HL-60/S4 treated with retinoic acid at 250 ng/mL for 4 days and 3 days (cell line): ENCODE results near the gene RNF182.
"Not testable (repeated sequence)": the region's sequence is repeated elsewhere in the genome, so short reads cannot be mapped to it uniquely, and the experiment has no call there.

Experiments
- in situ Hi-C: fragments of 300-500 bp; cut with MboI; formaldehyde crosslinking; loops from 2 replicates; pipeline ENCODE4 v1.7.0; 2022; ENCODE audit warnings: low sequenced_read_pairs

The RNF182 gene

DNA sequence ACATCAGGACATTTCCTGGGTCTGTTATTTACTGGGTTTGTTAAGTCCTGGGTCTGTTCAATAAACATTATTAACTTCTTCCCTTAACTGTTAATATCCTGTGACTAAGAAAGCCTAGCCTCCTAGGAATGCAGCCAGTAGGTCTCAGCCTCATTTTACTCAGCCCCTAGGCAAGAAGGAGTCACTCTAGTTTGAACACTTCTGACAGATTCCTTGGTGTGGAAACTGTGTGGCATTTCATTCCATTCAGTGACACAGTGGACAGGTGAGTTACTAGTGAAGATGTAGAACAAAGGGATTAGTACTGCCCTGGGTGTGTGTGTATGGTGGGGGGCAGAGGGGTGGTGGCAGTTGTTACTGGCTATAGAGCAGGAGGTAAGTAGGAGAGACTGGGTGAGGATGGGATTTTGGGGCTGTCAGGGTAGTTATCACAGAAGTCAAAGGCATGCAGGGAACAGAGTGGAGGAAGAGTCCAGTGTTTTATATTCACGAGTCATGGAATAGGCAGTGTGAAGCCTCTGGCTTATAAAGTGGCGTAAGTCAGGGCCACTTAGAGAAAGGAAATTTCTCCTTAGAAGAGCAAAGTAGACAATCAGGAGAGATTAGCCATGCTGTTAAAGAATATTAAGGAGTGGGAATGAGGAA lies 28.4 kb downstream of the RNF182 start:
- in situ Hi-C loops, result no loop called here

GRCh38 chr6:13965582-13966127 lies 40.9 kb downstream of the RNF182 start:
- in situ Hi-C loops, result no loop called here

GRCh38 chr6:13971303-13971702 lies 46.6 kb downstream of the RNF182 start:
- in situ Hi-C loops, result no loop called here

DNA sequence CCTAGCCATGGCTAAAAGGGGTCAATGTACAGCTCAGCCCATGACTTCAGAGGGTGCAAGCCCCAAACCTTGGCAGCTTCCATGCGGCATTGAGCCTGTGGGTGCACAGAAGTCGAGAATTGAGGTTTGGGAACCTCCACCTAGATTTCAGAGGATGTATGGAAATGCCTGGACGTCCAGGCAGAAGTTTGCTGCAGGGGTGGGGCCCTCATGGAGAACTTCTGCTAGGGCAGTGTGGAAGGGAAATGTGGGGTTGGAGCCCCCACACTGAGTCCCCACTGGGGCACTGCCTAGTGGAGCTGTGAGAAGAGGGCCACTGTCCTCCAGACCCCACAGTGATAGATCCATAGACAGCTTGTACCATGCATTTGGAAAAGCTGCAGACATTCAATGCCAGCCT lies 47.9 kb downstream of the RNF182 start:
- in situ Hi-C loops, result not testable (repeated sequence)

DNA sequence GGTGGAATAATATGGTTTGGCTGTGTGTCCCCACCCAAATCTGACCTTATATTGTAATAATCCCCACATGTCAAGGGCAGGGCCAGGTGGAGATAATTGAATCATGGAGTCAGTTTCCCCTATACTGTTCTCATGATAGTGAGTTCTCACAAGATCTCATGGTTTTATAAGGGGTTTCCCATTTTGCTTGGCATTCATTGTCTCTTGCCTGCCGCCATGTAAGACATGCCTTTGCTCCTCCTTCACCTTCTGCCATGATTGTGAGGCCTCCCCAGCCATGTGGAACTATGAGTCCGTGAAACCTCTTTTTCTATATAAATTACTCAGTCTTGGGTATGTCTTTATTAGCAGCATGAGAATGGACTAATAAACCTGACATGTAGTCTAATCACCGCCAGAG lies 48.7 kb downstream of the RNF182 start:
- in situ Hi-C loops, result not testable (repeated sequence)

DNA sequence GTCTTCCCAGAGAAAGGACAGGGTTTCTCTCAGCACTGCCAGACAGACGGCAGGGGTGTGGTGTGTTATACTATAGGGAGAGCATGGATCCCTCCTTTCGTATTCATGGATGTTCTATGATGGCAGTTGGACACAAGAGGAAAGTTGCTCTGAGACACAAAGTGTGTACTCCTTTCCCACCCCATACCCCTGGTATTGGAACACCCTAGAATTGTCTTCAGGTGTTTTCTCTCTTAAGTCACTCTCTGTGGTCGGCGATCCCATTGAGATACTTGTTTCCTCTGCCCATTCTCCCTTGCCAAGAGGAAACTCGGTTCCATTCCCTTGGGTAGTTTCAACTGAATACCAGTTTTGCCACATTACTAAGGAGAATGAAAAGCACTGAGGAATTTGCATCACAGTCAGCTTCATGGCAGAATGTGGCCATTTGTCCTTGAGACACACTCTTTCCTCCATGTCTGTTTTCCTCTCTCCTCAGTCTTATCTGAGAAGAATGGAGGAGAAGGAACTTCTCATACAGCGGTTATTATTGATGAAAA lies 53.4 kb downstream of the RNF182 start:
- in situ Hi-C loops, result no loop called here

GRCh38 chr6:13978787-13979186 lies 54.0 kb downstream of the RNF182 start:
- in situ Hi-C loops, result no loop called here

DNA sequence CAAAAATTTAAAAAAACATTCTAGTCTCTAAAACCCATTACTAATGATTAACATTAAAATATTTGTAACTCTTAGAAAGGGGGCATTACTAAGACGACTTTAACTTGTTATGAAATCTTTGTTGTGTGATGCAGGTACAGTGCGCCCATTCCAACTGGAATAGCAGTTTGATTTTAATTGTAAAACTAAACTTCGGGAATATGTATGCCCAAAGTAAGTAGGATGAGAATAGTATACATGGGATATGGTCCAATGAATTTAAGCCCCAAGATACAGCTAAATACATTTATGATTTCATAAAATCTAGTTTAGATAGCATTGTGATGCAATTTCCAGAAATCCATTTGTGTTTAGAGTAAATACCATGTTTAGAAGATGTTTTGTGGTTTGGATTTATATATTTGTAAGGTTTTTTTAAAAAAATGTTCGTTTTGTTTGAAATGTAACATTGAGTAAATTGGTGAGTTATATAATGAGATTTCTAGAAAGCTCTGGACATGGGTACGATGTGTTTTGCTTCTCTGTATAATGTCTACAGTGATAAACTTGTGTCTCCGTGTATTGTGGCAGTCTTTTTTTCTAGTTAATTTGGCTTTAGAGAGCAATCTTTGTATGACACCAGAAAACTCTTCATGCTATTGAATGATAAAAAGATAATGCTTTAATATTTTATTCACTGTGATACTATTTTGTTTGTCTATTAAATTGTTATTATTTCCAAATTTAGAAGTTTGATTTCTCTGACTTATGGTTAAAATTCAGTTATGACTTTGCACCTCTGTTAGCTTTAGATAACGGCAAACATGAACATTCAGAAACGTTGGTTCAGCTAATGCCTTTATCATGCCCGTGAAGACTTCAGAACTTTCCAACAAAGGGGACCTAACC lies 54.8 kb downstream of the RNF182 start:
- in situ Hi-C loops, result no loop called here

- in situ Hi-C loops, result no loop called here
Observed at GRCh38 chr6:13980534-13980933, 55.8 kb downstream of the RNF182 start.

DNA sequence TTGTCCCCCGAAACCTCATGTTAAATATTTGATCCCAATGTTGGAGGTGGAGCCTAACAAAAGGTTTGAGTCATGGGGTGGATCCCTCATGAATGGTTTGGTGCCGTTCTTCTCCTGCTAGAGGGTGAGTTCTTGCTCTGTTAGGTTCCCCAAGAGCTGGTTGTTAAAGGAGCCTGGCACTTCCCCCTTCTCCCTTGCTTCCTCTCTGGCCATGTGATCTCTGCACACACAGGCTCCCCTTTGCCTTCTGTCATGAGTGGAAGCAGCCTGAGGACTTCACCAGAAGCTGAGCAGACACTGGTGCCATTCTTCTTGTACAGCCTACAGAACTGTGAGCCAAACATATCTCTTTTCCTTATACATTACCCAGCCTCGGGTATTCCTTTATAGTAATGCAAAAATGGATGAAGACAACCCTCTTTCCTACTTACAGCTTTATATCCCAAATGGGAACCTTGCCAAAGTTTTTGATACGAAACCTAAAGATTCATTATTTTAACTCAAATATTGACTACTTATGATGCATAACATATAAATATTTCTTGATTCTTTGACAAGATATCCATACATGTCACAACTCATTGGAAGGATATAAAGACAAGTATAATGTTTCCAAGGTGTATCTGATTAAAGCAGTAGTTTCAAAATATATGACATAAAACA lies 61.0 kb downstream of the RNF182 start:
- in situ Hi-C loops, result no loop called here

DNA sequence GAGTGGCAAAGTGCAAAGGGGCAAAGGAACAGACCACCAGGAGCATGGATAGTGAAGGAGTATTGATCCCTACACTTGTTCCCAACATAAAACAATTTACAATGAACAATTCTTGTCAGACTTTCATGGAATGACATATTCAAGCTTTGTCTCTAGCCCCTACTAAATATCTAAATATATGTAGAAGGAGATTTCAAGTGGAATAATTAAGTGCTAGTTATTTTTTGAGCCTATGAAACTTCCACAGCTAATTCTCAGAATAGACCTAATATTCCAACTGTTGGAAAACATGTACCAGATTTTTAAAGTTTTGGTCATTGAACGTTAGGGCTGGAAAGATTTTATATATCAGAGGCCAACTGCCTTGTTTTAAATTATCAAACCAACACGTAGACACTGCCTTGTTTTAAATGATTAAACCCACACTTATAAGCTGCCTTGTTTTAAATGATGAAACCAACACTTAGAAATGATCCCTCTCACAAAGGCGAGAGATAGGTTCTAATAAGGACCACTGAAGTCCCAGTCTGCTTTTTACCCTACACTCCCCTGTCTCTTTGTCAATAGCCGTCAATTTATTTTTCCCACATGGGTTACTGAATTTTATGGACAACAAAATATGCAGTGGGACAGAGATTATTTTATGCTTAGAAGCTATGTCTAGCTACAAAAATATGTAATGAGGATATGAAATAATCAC lies 62.1 kb downstream of the RNF182 start:
- in situ Hi-C loops, result no loop called here

- in situ Hi-C loops, result no loop called here
Observed at GRCh38 chr6:13987400-13987865, 62.7 kb downstream of the RNF182 start.

DNA sequence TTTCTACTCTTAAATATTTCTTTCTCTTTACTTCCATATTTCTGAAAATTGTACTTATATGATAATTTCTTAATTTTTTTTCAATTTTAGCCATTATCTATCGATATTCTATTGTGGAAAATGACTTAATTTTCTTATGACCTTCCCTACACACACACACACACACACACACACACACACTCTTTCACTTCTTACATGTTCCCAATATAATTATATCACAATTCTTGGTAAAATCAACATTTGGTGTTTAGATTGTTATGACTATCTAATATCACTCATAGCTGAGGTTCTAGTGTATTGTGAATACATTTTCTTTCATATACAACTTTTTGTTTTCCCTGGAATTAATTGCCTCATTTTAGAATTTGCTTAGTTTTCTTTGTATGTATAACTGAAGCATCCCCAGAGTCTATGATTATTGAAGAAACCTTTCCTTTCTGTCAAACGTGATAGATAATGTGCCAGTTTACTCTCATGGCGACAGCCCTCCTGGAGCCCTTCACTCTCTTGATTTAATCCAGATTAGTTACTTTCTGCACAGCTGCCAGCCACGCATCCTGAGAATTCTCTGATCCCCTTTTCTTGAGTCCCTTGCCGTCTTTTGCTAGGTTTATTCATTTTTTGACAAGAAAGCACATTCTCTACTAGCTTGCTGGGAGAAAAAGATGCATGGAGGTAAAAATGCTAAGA lies 63.4 kb downstream of the RNF182 start:
- in situ Hi-C loops, result no loop called here

GRCh38 chr6:13988908-13989307 lies 64.2 kb downstream of the RNF182 start:
- in situ Hi-C loops, result no loop called here

DNA sequence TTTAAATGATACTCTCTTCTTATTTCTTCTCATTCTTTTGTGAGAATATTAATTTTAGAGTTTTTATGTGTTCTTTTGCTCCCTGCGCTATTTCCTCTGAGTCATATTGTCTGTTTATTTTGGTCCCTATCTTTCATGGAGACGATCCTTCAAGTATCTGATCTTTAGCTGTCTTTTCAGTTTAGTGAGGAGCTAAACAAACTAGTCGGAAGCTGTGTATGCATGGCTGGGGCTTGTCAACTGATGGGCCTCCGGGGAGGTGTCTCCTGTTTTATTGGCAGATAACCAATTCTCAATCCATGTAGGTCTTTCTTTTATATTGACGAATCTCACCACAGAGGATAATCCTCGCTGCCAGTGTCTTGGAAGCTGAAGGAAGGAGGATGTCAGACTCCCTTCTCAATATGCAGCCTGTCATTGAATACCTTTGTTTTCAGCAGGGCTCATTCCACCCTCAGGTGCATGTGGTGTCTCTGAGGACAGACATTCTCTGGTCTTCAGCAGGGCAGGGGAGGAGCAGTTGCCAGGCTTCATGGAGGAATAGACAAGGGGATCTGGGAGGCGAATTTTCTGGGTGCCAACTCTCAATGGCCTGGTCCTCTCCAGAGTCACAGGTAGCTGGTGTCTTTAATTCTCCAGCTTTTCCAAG lies 64.9 kb downstream of the RNF182 start:
- in situ Hi-C loops, result no loop called here

GRCh38 chr6:13990796-13991195 lies 66.0 kb downstream of the RNF182 start:
- in situ Hi-C loops, result no loop called here

DNA sequence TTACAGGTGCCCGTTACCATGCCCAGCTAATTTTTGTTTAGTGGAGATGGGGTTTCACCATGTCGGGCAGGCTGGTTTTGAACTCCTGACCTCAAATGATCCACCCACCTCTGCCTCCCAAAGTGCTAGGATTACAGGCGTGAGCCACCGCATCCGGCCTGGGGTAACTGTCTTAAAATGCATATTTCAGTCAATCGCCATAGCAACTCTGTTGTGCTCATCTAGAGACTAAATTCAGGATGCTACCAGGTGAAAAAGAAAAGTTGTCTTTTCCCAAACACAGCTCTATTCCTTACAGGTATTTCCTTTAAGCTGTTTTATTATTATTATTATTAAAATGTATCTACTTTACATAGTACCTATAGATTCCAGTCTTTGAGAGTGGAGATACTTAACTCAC lies 66.6 kb downstream of the RNF182 start:
- in situ Hi-C loops, result no loop called here

GRCh38 chr6:13992417-13993055 lies 67.8 kb downstream of the RNF182 start:
- in situ Hi-C loops, result no loop called here

- in situ Hi-C loops, result no loop called here
Observed at GRCh38 chr6:13993416-13993815, 68.7 kb downstream of the RNF182 start.
